ENCODE measurements around the gene ACO2. TPM values are rescaled to one million over a fixed set of nuclear protein-coding genes. Genes with fewer than 3 reads are reported as not detected.
"Not testable (repeated sequence)": the region's sequence is repeated elsewhere in the genome, so short reads cannot be mapped to it uniquely, and the experiment has no call there.

ACO2 gene
- total and polyA plus RNA-seq, 5 donors = 471 to 611 (median 533) TPM

- intact Hi-C loops (cut with DNase I); ATAC-seq; DNase-seq; H3K27me3 ChIP-seq (ENCODE audit: control insufficient read depth, insufficient read depth); H3K4me1 ChIP-seq (ENCODE audit: control insufficient read depth, insufficient read depth, low read length); H3K27ac ChIP-seq (ENCODE audit: low read length); H3K4me3 ChIP-seq (ENCODE audit: low read length); H3K9me3 ChIP-seq (ENCODE audit: control insufficient read depth, low read length): not testable (repeated sequence)
- 99% methylated on average over 3 of the region's 3 CpGs for WGBS
Observed at GRCh38 chr22:41572305-41572704, 103.4 kb downstream of the ACO2 start.

- Histone ChIP-seq H3K4me3 (ENCODE audit: low read length) (no peak overlapping the region), H3K27me3 (ENCODE audit: control insufficient read depth, insufficient read depth) (no peaks in the 10 kb centered on the region), H3K4me1 (ENCODE audit: control insufficient read depth, insufficient read depth, low read length) (peaks cover 4% of the 10 kb centered on the region), H3K27ac (ENCODE audit: low read length) (no peak overlapping the region), H3K9me3 (ENCODE audit: control insufficient read depth, low read length) (no peaks in the 10 kb centered on the region)
- intact Hi-C loops (cut with DNase I) = no loop called here
- ATAC-seq = no peak
- WGBS = 90% methylated on average over 11 of the region's 11 CpGs
- no peak for DNase-seq
Observed at GRCh38 chr22:41573677-41574076, 104.8 kb downstream of the ACO2 start.

GRCh38 chr22:41574847-41575381 lies 106.0 kb downstream of the ACO2 start:
- intact Hi-C loops (cut with DNase I) = no loop called here
- Histone ChIP-seq H3K4me1 (ENCODE audit: control insufficient read depth, insufficient read depth, low read length) (peaks cover 5% of the 10 kb centered on the region), H3K27me3 (ENCODE audit: control insufficient read depth, insufficient read depth) (no peaks in the 10 kb centered on the region), H3K27ac (ENCODE audit: low read length) (peak overlapping the region; percentile 16), H3K4me3 (ENCODE audit: low read length) (no peak overlapping the region), H3K9me3 (ENCODE audit: control insufficient read depth, low read length) (no peaks in the 10 kb centered on the region)
- WGBS = 41% methylated on average over 26 of the region's 26 CpGs
- DNase-seq (peak; percentile 90 to 96 (median 96)), ATAC-seq (peak; percentile 54 to 65)

- WGBS = 77% methylated on average over 15 of the region's 15 CpGs
- Histone ChIP-seq H3K27ac (ENCODE audit: low read length) (peak overlapping the region; percentile 7), H3K9me3 (ENCODE audit: control insufficient read depth, low read length) (no peaks in the 10 kb centered on the region), H3K4me3 (ENCODE audit: low read length) (no peak overlapping the region), H3K27me3 (ENCODE audit: control insufficient read depth, insufficient read depth) (no peaks in the 10 kb centered on the region), H3K4me1 (ENCODE audit: control insufficient read depth, insufficient read depth, low read length) (peaks cover 5% of the 10 kb centered on the region)
- DNase-seq = peak in 1 of 3 donors; percentile 56
- intact Hi-C loops (cut with DNase I) = no loop called here
- ATAC-seq = peak in 1 of 2 donors; percentile 5
Observed at GRCh38 chr22:41575533-41575932, 106.6 kb downstream of the ACO2 start.

- peak; percentile 62 to 86 (median 85) for DNase-seq
- intact Hi-C loops (cut with DNase I) = no loop called here
- Histone ChIP-seq H3K27me3 (ENCODE audit: control insufficient read depth, insufficient read depth) (no peaks in the 10 kb centered on the region), H3K9me3 (ENCODE audit: control insufficient read depth, low read length) (no peaks in the 10 kb centered on the region), H3K27ac (ENCODE audit: low read length) (peak overlapping the region; percentile 21), H3K4me3 (ENCODE audit: low read length) (no peak overlapping the region), H3K4me1 (ENCODE audit: control insufficient read depth, insufficient read depth, low read length) (peaks cover 5% of the 10 kb centered on the region)
- 48% methylated on average over 9 of the region's 9 CpGs for WGBS
- ATAC-seq = peak; percentile 32 to 51
Observed at GRCh38 chr22:41576877-41577276, 108.0 kb downstream of the ACO2 start.

GRCh38 chr22:41578114-41578513 lies 109.2 kb downstream of the ACO2 start:
- 83% methylated on average over 8 of the region's 8 CpGs for WGBS
- no peak overlapping the region for H3K27ac ChIP-seq (ENCODE audit: low read length)
- no peak for DNase-seq

More at GRCh38 chr22:41578114-41578513, 109.2 kb downstream of the ACO2 start:
- Histone ChIP-seq H3K9me3 (ENCODE audit: control insufficient read depth, low read length) (no peaks in the 10 kb centered on the region), H3K4me1 (ENCODE audit: control insufficient read depth, insufficient read depth, low read length) (peaks cover 5% of the 10 kb centered on the region), H3K27me3 (ENCODE audit: control insufficient read depth, insufficient read depth) (no peaks in the 10 kb centered on the region), H3K4me3 (ENCODE audit: low read length) (no peak overlapping the region)
- intact Hi-C loops (cut with DNase I) = no loop called here
- ATAC-seq = no peak

Other genes with a start within 250 kb of the ACO2 start
- 10 to 100 TPM; 15.5 to 25.7 (median 21.8) TPM for gene CHADL, start 228.2 kb upstream of the ACO2 start, total RNA-seq
- 39.2 TPM for gene CHADL, start 228.2 kb upstream of the ACO2 start, polyA plus RNA-seq
- 10 to 100 TPM; 26.0 to 38.5 (median 33.4) TPM for gene RANGAP1, start 182.9 kb upstream of the ACO2 start, total RNA-seq
- 26.9 TPM for gene RANGAP1, start 182.9 kb upstream of the ACO2 start, polyA plus RNA-seq
- 10 to 100 TPM; 35.4 to 43.5 (median 39.2) TPM for gene ZC3H7B, start 167.6 kb upstream of the ACO2 start, total RNA-seq
- 35.2 TPM for gene ZC3H7B, start 167.6 kb upstream of the ACO2 start, polyA plus RNA-seq
- 10 to 100 TPM; 12.4 to 27.5 (median 22.6) TPM for gene TEF, start 87.2 kb upstream of the ACO2 start, total RNA-seq
- gene TEF, start 87.2 kb upstream of the ACO2 start, polyA plus RNA-seq = 22.1 TPM
- 10 to 100 TPM; 52.3 to 72.7 (median 69.4) TPM for gene TOB2, start 22.3 kb upstream of the ACO2 start, total RNA-seq
- 39.4 TPM for gene TOB2, start 22.3 kb upstream of the ACO2 start, polyA plus RNA-seq
- gene PHF5A, start 425 bp upstream of the ACO2 start, total RNA-seq = 10 to 100 TPM; 22.4 to 26.0 (median 25.0) TPM
- gene PHF5A, start 425 bp upstream of the ACO2 start, polyA plus RNA-seq = 34.6 TPM
- gene POLR3H, start 75.4 kb downstream of the ACO2 start, total RNA-seq = 10 to 100 TPM; 21.0 to 26.7 (median 25.3) TPM
- 24.6 TPM for gene POLR3H, start 75.4 kb downstream of the ACO2 start, polyA plus RNA-seq
- gene CSDC2, start 91.9 kb downstream of the ACO2 start, total RNA-seq = 100 to 1,000 TPM; 274 to 342 (median 287) TPM
- gene CSDC2, start 91.9 kb downstream of the ACO2 start, polyA plus RNA-seq = 309 TPM
- 10 to 100 TPM; 12.6 to 21.4 (median 18.3) TPM for gene PMM1, start 120.7 kb downstream of the ACO2 start, total RNA-seq
- 19.1 TPM for gene PMM1, start 120.7 kb downstream of the ACO2 start, polyA plus RNA-seq
- 10 to 100 TPM; 56.5 to 90.7 (median 74.8) TPM for gene DESI1, start 151.9 kb downstream of the ACO2 start, total RNA-seq
- gene DESI1, start 151.9 kb downstream of the ACO2 start, polyA plus RNA-seq = 86.4 TPM
- 100 to 1,000 TPM; 160 to 183 (median 173) TPM for gene XRCC6, start 152.2 kb downstream of the ACO2 start, total RNA-seq
- gene XRCC6, start 152.2 kb downstream of the ACO2 start, polyA plus RNA-seq = 144 TPM
- 100 to 1,000 TPM; 195 to 233 (median 216) TPM for gene SNU13, start 219.8 kb downstream of the ACO2 start, total RNA-seq
- gene SNU13, start 219.8 kb downstream of the ACO2 start, polyA plus RNA-seq = 246 TPM
- gene MEI1, start 230.4 kb downstream of the ACO2 start, total RNA-seq = 1 to 10 TPM in 2 of 4 donors, under 1 TPM in 2; 0.64 to 1.3 (median 1.1) TPM
- gene MEI1, start 230.4 kb downstream of the ACO2 start, polyA plus RNA-seq = 0.34 TPM